Fibroblast of the conjunctiva (primary cell): ENCODE data around the gene MBD5.
"Not testable (repeated sequence)": the region's sequence is repeated elsewhere in the genome, so short reads cannot be mapped to it uniquely, and the experiment has no call there.

ENCODE experiments used
- DNase-seq: peaks from one replicate; pipeline ENCODE4 v3.0.0-alpha.2; 2010; ENCODE audit warnings: low read depth

MBD5 gene

GRCh38 chr2:148021059-148021861, at the start of gene MBD5:
Gene MBD5, plus strand, starts transcription at chr2:148021091.
- DNase-seq = peak; percentile 18

GRCh38 chr2:147976102-147976501, 44.8 kb upstream of the MBD5 start:
- DNase-seq = no peak

- no peak for DNase-seq
Measured at GRCh38 chr2:147977679-147978078, 43.2 kb upstream of the MBD5 start.

GRCh38 chr2:147980940-147981528, 39.9 kb upstream of the MBD5 start:
- no peak for DNase-seq

- no peak for DNase-seq
Measured at GRCh38 chr2:147989102-147989501, 31.8 kb upstream of the MBD5 start.

- peak; percentile 45 for DNase-seq
Measured at GRCh38 chr2:147989809-147990403, 31.0 kb upstream of the MBD5 start.

- not testable (repeated sequence) for DNase-seq
Measured at GRCh38 chr2:147994965-147995364, 25.9 kb upstream of the MBD5 start.

GRCh38 chr2:147996828-147997227, 24.1 kb upstream of the MBD5 start:
- DNase-seq = no peak

GRCh38 chr2:147998203-147998602, 22.7 kb upstream of the MBD5 start:
- no peak for DNase-seq

- no peak for DNase-seq
Measured at GRCh38 chr2:147999126-147999525, 21.8 kb upstream of the MBD5 start.

- no peak for DNase-seq
Measured at GRCh38 chr2:148000095-148000494, 20.8 kb upstream of the MBD5 start.

GRCh38 chr2:148002420-148002819, 18.5 kb upstream of the MBD5 start:
- not testable (repeated sequence) for DNase-seq

GRCh38 chr2:148006249-148007007, 14.5 kb upstream of the MBD5 start:
- DNase-seq = no peak

GRCh38 chr2:148007219-148007900, 13.5 kb upstream of the MBD5 start:
- no peak for DNase-seq

- DNase-seq = not testable (repeated sequence)
Measured at GRCh38 chr2:148008411-148008810, 12.5 kb upstream of the MBD5 start.

GRCh38 chr2:148013876-148014275, 7.0 kb upstream of the MBD5 start:
- DNase-seq = no peak

GRCh38 chr2:148014616-148015015, 6.3 kb upstream of the MBD5 start:
- DNase-seq = no peak

- peak; percentile 99 for DNase-seq
Measured at GRCh38 chr2:148020111-148021058, 506 bp upstream of the MBD5 start, which contains the start of gene ORC4. Gene ORC4, minus strand, starts transcription at chr2:148020737. Its CDS starts 44,779 bp downstream, at chr2:147975958.

GRCh38 chr2:148021886-148022285, 995 bp downstream of the MBD5 start:
- no peak for DNase-seq

GRCh38 chr2:148022351-148022750, 1.5 kb downstream of the MBD5 start:
- DNase-seq = no peak

GRCh38 chr2:148022882-148023281, 2.0 kb downstream of the MBD5 start:
- no peak for DNase-seq
